Retinal pigment epithelial cell (primary cell): ENCODE measurements around the gene OPA1.

Experiments
- DNase-seq: peaks from one replicate; pipeline ENCODE4 v3.0.0-alpha.2; 2010; ENCODE audit warnings: low read depth
- H3K4me3 ChIP-seq: 2 replicates; pipeline ENCODE4 v1.5.1; 2011; ENCODE audit warnings: mild to moderate bottlenecking, low read length, control low read depth, moderate library complexity
- TF ChIP-seq, protein P1 (sequence below): conservative IDR thresholded peaks from 2 replicates; pipeline ENCODE4 v1.5.1; 2011; ENCODE audit warnings: low read depth, low read length, control low read depth, inconsistent platforms

The OPA1 gene

GRCh38 chr3:193554811-193555210 lies 38.2 kb upstream of the OPA1 start, which contains the start of gene ATP13A4:
Gene ATP13A4 (minus strand): TSS chr3:193554895. CDS start chr3:193554799, 96 bp downstream.
- peak within 1 kb of the TSS; percentile 30 for H3K4me3 ChIP-seq
- TF ChIP-seq, protein P1, sequence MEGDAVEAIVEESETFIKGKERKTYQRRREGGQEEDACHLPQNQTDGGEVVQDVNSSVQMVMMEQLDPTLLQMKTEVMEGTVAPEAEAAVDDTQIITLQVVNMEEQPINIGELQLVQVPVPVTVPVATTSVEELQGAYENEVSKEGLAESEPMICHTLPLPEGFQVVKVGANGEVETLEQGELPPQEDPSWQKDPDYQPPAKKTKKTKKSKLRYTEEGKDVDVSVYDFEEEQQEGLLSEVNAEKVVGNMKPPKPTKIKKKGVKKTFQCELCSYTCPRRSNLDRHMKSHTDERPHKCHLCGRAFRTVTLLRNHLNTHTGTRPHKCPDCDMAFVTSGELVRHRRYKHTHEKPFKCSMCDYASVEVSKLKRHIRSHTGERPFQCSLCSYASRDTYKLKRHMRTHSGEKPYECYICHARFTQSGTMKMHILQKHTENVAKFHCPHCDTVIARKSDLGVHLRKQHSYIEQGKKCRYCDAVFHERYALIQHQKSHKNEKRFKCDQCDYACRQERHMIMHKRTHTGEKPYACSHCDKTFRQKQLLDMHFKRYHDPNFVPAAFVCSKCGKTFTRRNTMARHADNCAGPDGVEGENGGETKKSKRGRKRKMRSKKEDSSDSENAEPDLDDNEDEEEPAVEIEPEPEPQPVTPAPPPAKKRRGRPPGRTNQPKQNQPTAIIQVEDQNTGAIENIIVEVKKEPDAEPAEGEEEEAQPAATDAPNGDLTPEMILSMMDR, result no peak
- DNase-seq, result no peak

- H3K4me3 ChIP-seq, result no peak overlapping the region
- TF ChIP-seq, protein P1, result no peak
- DNase-seq, result no peak
Measured at GRCh38 chr3:193556841-193557240, 36.2 kb upstream of the OPA1 start.

- DNase-seq, result no peak
- no peak overlapping the region for H3K4me3 ChIP-seq
- TF ChIP-seq, protein P1, result no peak
Measured at GRCh38 chr3:193559100-193559499, 33.9 kb upstream of the OPA1 start.

DNA sequence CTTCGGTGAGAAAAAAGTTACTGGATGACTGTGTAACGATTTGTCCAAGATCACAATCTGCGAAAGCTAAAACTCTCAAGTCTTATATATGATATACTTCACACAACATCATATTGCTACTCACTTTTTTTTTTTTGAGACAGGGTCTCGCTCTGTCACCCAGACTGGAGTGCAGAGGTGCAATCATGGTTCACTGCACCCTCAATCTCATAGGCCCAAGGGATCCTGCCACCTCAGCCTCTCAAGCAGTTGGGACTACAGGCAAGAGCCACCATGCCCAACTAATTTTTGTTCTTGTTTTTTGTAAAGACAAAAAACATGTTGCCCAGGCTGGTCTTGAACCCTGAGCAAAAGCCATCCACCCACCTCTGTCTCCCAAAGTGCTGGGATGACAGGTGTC lies 32.9 kb upstream of the OPA1 start:
- DNase-seq, result no peak
- TF ChIP-seq, protein P1, result no peak
- H3K4me3 ChIP-seq, result no peak overlapping the region

DNA sequence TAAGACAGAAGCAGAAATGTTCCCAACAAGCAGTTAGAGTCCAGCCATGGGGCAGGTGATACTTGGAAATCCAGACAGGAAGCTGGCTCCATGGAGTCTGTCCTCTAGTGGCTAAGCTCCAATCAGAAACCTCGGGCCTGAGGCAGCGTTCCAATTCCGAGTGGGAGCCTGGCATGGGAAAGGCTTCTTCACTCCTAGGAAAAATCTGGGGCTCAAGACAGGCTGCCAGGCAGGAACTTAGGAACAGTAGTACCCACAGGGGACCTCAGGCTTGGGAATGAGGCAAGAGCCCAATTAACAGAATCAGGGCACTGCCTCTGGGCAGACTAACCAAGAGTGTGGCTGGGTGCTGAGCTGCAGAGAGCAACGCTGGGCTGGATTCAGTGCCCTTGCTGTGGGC lies 32.1 kb upstream of the OPA1 start:
- no peak overlapping the region for H3K4me3 ChIP-seq
- TF ChIP-seq, protein P1, result no peak
- DNase-seq, result no peak

DNA sequence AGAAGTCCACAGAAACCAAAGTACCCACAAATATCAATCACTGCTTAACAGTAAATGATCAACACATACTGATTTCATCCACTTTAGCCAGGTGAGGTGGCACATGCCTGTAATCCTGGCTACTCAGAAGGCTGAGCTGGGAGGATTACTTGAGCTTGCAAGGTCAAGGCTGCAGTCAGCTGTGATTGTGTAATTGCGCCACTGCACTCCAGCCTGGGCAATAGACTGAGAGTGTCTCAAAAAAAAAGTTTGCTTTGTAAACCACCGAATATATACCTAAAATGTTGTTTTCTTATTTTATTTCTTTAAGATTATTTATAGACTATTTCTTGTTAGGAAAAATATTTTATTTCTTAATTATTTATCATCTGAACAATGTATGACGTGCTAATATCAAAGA lies 29.6 kb upstream of the OPA1 start:
- TF ChIP-seq, protein P1, result no peak
- H3K4me3 ChIP-seq, result no peak overlapping the region
- DNase-seq, result no peak

DNA sequence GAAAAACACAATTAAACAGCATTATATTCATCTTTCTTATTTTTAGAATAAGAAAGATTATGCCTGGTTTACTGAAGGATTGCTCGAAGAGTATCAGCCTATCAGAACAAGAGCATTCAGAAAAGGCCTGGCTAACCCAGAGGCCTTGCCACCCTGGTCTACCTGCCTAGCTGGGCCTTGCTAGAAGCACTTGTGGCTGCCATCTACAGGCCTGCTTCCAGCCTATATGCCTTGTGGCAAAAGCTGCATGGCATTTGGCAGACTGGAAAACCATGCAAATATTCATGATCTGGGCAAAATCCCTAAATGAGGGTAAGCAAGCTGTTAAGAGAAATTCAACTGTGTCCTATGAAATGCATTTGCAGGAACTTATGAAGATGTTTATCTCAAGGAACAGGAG lies 29.0 kb upstream of the OPA1 start:
- DNase-seq, result no peak
- TF ChIP-seq, protein P1, result peak; percentile 70
- H3K4me3 ChIP-seq, result no peak overlapping the region
